ENCODE results near the gene LMF1.

The LMF1 gene

GRCh38 chr16:927406-927805, 43.4 kb downstream of the LMF1 start:
- no peak for DNase-seq

DNA sequence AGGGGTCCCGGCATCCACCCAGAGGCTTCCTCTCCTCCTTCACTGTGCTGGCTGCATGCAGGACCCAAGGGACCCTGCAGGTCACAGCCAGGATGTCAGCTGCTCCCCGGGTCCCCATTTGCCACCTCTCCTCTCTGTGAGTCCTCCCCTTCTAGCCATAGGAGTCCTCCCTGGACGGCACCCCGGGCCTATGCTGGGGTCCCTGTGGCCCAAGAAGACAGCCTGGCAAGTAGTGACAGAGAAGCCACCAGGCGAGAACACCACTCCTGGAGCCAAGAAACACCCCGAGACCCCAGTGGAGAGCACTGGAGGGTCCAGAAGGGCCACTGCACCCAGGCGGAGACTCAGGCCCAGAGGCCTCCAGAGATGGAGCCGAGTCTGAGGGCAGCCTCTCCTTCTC, 44.1 kb downstream of the LMF1 start:
- no peak for DNase-seq

DNA sequence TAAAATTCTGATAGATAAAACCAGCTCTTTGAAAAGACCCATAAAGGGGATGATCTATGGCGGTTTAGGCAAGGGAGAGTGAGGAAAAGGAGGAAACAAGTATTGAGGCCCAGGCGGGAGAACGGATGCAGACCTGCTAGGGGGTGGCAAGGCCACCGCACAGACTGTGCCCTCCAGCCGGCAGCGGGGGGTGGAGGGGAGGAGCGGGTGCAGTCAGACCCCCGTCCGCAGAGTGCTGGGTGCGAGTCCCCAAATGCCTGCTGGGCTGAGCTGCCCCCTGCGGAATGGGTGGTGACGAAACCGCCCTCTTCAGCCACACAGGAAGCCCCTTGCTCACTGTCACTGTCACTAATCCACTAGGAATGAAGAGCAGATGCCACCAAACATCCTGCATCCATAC, 46.0 kb downstream of the LMF1 start:
- no peak for DNase-seq

- DNase-seq = no peak
Observed at GRCh38 chr16:924063-924462, 46.7 kb downstream of the LMF1 start.

DNA sequence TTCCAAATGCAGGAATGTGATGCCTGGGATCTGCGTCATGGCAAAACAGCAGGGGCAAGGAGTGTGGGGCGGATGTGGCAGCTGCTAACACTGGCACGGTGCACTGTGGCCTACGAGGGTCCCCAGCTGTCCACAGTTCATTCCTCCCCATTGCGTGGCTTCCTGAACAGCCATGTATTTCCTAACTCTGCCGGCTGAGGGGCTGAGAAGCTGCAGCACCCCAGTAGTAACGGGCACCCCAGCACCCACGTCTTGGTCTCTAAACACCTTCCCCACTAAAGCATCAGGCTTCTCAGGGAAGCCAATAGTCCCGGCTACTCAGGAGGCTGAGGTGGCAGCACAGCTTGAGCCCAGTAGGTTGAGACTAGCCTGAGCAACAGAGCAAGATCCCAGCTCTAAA, 47.6 kb downstream of the LMF1 start:
- DNase-seq = no peak

- DNase-seq = no peak
Observed at GRCh38 chr16:922051-922450, 48.7 kb downstream of the LMF1 start.

- DNase-seq = no peak
Observed at GRCh38 chr16:921321-921905, 49.4 kb downstream of the LMF1 start.

- DNase-seq = no peak
Observed at GRCh38 chr16:920717-921116, 50.1 kb downstream of the LMF1 start.

DNA sequence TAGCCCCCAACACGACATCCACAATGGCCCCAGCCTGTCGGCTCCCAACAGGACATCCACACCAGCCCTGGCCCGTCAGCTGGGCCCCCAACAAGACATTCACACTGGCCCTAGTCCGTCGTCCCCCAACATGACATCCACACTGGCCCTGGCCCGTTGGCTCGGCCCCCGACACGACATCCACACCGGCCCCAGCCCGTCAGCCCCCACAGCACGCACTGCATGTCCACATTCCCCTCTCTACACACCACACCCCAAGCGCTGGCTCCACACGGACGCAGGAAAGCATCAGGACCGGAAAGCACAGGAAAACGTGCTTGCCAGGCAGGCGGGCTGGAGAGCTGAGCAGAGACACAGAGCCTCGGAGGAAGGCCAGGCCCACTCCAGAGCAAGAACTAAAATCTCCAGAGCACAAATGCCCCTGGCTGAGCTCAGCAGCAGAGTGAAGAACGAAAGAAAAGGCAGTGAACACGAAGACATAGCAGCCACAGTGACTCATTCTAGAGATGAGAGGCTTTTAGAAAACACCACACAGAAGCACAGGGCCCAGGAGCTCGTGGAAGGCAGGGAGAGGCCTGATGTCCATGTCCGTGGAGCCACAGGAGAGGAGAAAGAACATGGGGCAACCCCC, 50.6 kb downstream of the LMF1 start:
- DNase-seq = no peak

DNA sequence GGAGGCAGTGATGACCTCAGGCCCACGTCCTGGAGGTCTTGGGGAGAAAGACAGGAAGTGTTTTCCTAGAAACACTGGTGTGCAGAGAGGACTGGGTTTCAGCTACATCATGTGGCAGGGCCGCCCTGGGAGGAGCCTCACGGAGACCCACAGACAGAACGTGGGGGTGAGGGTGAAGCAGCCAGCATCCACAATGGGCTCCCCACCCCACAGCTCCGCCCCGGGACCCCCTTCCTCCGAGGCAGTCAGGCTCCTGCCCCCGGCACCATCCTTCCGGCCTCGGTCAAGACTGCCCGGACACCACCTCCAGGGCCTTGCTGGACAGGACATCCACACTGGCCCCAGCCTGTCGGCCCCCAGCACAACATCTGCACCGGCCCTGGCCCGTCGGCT, 51.1 kb downstream of the LMF1 start:
- DNase-seq = no peak

- no peak for DNase-seq
Observed at GRCh38 chr16:918741-919657, 51.8 kb downstream of the LMF1 start.

DNA sequence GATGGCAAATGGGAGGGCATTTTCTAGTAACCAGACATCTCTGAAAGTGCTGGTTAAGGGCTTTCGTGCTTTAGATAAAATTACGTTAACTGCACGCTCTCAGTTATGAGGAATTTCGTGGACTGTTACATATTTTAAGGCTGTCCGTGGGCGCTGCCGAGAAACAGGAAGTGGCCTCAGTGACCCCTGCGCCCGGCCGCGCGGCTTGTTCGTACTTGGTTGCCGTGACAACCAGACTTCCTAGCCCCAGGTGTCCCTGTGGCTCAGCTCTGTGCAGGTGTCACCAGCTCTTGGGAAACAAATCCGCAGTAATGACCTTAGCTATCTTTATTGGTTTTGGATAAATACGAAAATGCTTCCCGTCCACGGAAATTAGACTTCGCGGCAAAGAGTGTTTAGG, 52.7 kb downstream of the LMF1 start:
- no peak for DNase-seq

GRCh38 chr16:917591-918061, 53.2 kb downstream of the LMF1 start:
- no peak for DNase-seq

DNA sequence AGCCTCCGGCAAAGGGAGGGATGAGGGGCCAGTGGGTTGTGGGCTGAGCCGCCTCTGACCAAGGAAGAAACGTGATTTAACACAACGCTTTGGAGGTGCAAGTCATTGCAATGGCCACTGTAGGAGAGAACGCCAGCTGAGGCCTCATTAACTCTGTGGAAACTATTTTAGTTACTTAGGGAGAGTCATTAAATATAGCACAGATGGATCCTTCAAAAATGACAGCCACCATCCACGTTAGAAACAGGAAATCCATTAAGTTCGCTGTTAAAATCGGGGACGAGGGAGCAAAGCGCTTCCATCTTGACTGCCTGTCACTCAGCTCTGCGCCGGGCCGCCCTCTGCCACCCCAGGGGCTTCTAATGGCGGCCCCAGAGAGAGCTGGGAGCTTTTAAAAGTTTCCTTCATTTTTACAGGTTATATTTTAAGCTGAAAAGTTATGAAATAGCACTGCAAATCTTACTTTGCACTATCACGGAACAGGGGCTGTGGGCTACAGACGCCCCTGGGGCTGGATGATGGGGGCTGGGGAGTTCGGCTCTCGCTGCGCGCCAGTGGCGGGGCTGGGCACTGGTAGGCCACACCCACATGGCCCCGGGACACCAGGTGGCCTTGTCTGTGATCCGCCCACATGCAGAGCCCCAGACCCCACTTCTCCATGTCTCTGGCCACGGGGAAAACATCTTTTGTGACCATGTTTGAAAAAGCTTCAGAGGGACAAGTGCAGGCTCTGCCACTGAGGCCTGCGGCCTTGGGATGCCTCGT, 54.6 kb downstream of the LMF1 start:
- no peak for DNase-seq

DNA sequence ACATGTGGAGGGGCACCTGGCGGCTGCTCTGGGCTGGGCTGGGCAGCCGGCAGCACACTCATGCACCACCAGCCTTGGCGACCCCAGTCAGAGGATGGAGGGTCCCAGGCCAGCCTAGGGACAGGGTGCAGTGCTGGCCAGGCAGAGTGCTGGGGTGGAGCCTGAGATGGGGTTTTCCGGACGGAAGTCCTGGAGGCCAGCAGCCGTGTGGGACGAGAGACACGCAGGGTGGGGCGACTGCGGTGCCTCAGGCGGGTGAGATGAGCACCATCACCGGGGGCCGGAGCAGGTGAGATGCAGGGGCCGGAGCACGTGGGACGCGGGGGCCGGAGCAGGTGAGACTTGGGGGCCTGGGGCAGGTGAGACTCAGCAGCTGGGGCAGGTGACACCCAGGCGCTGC, 55.2 kb downstream of the LMF1 start:
- no peak for DNase-seq

GRCh38 chr16:914440-914839, 56.3 kb downstream of the LMF1 start:
- DNase-seq = no peak

- DNase-seq = no peak
Observed at GRCh38 chr16:913817-914439, 56.9 kb downstream of the LMF1 start.

GRCh38 chr16:912684-913613, 57.8 kb downstream of the LMF1 start:
- DNase-seq = no peak

DNA sequence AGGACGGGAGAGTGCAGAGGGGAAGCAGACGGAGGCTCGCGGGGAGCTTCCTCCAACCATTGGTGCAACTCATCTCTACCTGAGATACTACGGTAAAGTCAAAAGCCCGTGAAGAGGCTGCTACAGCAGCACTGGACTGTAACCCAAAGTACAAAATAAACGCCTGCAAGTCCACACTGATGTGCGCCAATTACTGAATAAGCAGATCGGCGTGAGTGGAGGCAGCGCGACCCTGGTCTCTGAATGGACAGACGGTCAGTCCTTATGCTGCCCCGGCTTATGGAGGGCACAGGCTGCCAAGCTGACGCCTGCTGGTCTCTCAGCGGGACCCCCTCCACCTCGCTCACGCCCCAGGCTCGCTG, 58.5 kb downstream of the LMF1 start:
- no peak for DNase-seq

DNA sequence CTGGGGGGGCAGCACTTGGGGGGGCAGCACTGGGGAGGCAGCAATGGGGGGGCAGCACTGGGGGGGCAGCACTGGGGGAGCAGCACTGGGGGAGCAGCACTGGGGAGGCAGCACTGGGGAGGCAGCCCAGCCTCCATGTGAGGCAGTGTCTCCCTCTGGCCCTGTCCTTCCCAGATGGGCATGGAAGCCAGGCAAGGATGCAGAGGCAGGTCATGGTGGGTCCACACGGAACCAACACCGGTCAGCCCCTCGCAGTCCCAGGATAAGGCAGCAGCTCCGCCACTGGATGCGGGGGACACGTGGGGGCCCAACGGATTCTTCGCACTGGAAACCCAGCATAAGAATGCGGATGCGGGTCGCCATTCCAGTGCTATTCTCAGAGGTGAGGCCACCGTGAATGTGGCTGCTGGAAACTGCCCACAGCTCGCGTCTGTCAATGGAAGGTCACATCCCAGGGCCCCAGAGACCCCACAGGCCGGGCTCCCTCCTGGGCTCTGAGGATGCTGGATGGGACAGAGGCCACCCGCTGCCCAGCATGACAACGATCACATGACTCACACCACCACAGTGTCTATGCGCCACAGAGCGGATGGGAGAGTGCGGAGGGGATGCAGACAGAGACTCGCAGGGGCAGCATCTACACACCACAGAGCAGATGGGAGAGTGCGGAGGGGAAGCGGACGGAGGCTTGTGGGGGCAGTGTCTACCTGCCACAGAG, 59.0 kb downstream of the LMF1 start:
- no peak for DNase-seq

- no peak for DNase-seq
Observed at GRCh38 chr16:911101-911500, 59.7 kb downstream of the LMF1 start.

All from stimulated activated CD4-positive, alpha-beta T cell treated with anti-CD3 and anti-CD28 coated beads, Interleukin-4, amount 100 ng/mL, for 4 hours (primary cell).